HG02870 (cell line): ENCODE measurements around the gene VIPR2.

ENCODE experiments used
- ATAC-seq: cut with Tn5 transposase; IDR thresholded peaks from one replicate; pipeline ENCODE4 v1.9.1; 2021; ENCODE audit warnings: mild to moderate bottlenecking, moderate library complexity; ENCODE audit not compliant: unreplicated experiment

Gene VIPR2

GRCh38 chr7:159068893-159069448 lies 75.7 kb downstream of the VIPR2 start:
- ATAC-seq = no peak

DNA sequence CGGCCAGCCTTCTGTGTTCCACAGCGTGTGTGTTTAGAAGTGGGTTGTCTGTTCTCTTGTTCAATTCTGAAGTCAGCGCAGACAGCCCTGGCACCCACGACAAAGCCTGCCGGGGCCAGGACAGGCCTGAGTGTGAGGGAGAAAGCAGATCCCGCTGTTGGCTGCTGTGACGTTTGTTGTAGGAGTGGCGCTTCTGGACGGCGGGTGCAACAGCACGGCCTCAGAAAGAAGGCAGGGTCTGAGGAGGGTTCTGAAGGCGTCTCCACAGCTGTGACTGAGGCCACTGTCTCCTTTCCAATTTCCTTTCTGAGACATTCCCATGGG lies 76.2 kb downstream of the VIPR2 start:
- no peak for ATAC-seq

DNA sequence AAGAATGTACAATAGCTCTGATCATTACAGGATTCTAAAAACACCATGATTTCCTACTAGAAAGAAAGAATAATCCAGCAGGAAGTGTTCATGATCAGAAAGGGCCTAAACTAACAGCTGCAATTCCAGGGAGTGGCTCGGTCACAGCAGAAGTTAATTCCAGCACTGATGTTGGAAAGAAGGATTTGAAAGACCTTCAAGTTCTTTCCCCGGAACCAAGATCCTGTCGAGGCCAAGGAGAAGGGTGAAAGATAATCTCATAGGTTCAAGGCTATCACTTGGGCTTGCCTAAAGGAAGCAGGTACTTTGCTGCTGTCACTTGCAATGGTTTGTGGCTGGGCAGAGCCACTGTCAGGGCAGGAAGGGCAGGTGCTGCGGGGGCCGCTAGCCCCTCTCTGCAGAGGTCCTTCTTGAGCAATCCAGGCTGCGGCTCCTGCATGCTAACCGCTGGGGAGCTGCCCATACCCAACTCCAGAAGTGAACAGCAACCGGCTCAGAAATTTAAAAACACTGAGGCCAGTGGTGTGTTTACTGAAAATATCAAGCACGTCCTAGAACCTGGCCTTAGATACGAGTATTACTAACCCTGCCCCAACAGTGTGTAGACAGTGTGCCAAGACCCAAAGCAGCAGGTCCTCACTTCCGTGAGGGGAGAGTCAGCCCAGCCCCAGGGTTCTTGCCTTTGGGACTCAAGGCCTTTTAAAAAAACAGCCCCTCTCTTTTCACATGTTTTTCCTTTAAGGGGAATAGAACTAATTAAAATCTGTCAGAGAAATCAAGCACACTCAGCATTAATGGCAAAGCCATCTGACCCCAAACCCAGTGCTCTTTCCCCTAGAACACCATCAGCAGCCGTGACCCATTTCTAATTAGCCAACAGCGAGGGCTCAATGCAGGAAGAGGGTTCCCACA lies 76.8 kb downstream of the VIPR2 start:
- no peak for ATAC-seq

DNA sequence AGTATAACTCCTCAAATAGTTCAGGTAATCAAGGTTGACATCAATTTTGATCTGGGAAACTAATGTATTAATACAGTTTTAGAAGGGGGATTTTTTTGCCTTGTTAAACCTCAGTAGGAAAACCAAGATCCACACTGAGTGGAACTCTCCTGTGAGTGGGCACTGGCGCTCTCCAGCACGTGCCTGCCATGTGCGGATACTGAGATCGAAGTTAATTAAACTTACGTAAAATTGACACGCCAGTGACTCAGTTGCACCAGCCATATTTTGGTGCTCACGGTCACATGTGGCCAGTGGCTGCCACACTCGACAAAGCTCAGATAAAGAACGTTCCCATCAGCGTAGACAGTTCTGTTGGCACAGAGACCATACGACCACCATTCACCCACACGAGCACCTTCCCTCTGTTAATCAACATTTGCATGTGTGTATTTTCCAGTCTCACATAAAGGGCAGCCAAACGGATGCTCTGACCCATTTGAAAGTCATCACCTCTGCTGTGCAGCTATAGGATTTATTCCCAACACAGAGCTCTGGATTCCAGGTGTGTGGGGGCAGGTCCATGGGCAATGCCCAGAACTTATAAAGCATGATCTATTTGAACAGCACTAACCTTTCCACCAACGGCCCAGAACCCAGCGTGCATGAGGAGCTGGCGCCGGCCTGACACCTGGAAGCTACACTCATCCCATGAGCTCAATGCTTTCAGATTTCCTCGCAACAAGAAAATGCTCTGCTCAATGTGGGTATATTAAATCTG lies 77.7 kb downstream of the VIPR2 start:
- ATAC-seq = no peak

DNA sequence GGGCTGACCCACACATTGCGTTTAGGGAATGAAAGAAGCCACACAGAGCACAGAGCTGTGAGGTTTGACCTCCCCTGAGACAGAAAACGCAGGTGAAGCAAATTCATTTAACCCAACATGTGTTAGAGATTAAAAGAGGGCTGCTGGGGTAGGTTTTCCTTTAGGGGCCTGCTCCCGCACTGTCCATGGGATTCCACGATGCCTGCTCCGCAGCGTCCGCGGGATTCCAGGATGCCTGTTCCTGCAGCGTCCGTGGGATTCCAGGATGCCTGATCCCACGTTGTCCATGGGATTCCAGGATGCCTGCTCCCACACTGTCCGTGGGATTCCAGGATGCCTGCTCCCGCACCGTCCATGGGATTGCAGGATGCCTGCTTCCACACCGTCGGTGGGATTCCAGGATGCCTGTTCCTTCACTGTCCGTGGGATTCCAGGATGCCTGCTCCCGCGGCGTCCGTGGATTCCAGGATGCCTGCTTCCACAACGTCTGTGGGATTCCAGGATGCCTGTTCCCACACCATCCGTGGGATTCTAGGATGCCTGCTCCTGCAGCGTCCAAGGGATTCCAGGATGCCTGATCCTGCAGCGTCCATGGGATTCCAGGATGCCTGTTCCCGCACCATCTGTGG lies 78.7 kb downstream of the VIPR2 start:
- ATAC-seq = no peak

- no peak for ATAC-seq
Observed at GRCh38 chr7:159064816-159065510, 79.7 kb downstream of the VIPR2 start.

DNA sequence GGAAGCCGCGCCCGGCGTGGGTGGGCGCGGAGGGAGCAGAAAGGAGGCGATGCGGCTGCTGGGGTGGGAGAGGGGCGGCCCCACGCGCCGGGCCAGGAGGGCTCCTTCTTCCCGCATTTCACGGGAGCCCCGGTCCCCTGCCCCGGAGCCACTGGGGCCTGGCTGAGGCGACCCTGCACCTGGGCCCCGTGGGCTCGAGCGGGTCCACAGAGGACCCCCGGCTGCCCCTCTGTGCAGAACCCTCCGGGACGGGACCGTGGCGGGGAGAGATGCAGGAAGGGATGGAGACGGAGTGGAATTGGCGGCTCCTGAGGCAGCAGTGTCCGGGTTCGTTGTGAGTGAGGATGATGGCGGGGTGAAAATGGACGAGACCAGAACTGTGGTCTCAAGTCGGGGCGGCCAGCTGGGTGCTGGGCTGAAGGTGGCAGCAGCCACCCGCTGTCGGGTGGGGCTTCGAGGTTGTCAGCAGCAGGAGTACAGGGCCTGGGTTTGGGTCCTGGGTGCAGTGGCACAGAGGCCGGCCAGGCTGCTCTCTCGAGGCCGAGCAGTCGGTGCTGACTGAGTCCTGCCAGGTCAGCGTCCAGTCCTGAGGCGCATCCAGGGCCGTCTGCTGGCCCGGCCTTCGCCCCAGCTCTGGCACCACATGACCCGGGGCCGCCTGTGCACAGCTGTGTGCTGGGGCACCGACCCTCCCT lies 80.4 kb downstream of the VIPR2 start:
- no peak for ATAC-seq

DNA sequence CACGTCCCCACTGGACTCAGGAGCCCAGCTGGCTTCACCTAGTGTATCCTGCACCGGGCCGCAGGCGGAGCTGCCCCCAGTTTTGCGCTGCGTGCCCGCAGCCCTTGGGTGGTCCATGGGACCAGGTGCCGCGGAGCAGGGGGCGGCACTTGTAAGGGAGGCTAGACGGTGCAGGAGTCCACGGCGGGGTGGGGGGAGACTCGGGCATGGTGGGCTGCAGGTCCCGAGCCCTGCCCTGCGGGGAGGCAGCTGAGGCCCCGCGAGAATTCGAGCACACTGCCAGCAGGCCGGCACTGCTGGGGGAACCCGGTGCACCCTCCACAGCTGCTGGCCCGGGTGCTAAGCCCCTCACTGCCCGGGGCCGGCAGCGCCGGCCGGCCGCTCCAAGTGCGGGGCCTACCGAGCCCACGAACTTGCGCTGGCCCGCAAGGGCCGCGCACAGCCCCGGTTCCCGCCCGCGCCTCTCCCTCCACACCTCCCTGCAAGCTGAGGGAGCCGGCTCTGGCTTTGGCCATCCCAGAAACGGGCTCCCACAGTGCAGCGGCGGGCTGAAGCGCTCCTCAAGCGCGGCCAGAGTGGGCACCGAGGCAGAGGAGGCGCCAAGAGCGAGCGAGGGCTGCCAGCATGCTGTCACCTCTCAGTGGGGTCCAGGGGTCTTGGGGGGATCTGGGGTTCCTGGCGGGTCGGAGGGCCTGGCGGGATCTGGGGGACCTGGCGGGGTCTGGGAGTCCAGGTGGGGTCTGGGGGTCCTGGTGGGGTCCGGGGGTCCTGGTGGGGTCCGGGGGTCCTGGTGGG lies 81.4 kb downstream of the VIPR2 start:
- no peak for ATAC-seq

- ATAC-seq = no peak
Observed at GRCh38 chr7:159062569-159062968, 82.1 kb downstream of the VIPR2 start.

DNA sequence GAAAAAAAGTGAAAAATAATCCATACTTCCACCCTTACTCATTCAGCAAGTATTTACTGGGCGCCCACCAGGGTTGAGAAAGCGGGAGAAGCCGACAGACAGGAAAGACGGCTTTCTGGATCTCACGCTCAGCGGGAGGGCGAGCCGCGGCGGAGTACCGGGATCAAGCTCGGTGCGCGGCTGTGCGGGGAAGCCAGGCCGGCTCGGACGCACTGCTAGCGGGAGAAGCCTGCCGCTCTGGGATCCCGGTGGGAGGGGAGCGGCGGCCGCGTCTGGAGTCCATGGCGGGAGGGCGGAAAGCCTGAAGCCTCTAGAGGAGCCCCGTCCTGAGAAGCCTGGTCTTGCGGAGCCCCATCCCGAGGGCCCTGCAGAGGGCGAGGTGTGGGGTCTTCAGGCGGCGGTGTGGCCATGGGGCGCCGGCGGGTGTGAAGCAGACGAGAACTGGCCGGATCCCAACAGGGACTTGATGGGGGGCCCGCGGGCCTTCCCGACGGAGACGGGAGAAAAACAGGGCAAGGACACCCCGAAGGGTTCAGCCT lies 82.9 kb downstream of the VIPR2 start:
- no peak for ATAC-seq

GRCh38 chr7:159061209-159061608 lies 83.5 kb downstream of the VIPR2 start:
- no peak for ATAC-seq

DNA sequence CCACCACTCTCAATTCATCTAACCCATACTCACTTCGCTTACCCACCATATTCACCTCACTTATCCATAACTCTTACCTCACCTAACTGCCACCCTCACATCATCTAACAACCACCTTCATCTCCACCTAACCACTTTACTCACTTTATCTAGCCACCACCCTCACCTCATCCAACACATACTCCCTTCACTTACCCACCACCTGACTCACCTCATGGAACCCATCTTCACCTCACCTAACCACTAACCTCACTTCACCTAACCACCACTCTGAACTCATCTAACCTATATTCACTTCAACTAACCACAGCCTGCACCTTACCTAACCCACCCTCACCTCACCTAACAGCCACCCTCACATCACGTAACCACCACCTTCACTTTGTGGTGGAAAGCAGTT lies 84.2 kb downstream of the VIPR2 start:
- ATAC-seq = no peak

DNA sequence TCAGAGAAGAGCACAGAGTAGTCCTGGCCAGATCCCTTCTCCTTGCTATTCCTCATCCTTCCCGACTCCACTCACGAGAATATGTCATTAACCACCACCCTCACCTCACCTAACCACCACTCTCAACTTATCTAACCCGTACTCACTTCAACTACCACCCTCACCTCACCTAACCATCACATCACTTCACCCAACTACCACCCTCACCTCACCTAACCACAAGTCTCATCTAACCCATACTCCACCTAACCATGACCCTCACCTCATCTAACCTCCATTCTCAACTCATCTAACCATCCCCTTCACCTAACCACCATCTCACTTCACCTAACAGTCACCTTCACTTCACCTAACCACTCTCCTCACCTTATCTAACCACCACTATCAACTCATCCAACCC lies 85.0 kb downstream of the VIPR2 start:
- ATAC-seq = no peak

DNA sequence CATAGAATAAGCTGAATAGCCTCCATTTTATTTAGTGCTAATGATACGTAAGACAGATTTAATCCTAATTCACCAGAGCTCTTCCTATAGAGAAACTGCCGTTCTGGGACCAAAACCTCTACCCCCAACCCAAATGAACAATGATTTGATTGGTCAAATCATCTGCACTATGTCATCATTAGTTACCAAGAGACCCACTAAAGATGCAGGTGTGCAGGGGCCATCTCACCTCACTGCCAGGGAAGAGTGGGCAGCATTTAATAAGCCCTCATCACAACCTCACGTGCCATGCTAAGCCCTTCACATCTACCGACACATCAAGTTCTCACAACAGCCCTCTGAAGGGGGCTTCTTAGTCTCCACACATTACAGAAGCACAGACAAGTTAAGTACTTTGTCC lies 87.0 kb downstream of the VIPR2 start:
- ATAC-seq = no peak

DNA sequence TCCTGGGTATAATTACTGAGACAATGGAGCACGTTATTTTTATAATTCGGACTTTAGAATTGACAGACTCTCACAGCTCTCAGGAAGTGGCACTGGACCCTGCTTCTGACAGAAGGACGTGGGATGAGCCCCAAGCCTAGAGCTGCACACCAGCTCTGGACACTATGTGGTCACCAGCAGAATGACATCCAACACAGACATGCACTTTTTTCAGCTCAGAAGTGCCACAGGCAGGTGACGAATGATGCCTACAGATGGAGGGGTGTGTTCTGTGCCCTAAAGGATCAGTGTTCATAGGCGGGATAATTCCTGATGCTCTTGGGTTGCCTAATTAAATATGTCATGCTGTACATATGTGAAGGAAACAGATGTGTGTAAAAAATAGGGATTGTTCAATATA lies 87.9 kb downstream of the VIPR2 start:
- ATAC-seq = no peak

DNA sequence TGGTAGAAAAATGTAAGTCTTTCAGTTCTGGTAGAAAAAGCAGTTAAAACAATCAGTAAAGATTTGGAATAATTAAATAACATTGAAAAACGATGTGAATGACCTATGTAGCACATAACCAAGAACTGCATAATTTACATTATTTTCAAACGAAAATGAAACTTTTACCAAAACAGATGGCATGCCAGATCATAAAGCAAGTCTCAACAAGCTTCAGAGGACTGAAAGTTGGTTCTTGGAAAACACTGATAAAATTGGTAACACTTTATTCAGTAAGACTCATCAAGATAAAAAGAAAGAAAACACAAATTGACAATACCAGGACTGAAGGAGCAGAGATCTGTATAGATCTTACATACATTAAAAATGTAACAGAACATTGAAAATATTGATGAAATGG lies 92.8 kb downstream of the VIPR2 start:
- ATAC-seq = no peak

- no peak for ATAC-seq
Observed at GRCh38 chr7:159050704-159051103, 94.0 kb downstream of the VIPR2 start.

- no peak for ATAC-seq
Observed at GRCh38 chr7:159049266-159050025, 95.2 kb downstream of the VIPR2 start.

- no peak for ATAC-seq
Observed at GRCh38 chr7:159048656-159049055, 96.0 kb downstream of the VIPR2 start.
